ENCODE measurements around the gene TMEM132A. TPM values are rescaled to one million over a fixed set of nuclear protein-coding genes. Genes with fewer than 3 reads are reported as not detected.
A peak's percentile ranks its signal among the peaks of the same experiment; 100 is the strongest.

TMEM132A gene
- total and polyA plus RNA-seq, 10 of the 15 experiments (the other 5 are each of a cell fraction or from before 2014, with no cell fraction given), result 0.16 to 25.0 (median 4.3) TPM

GRCh38 chr11:60905047-60905446, 19.2 kb upstream of the TMEM132A start:
- no peak for TF ChIP-seq TCF7 (IDR thresholded peaks at IDR 0.05; ENCODE audit: borderline replicate concordance)
- no peak for TF ChIP-seq RAD51 (IDR thresholded peaks at IDR 0.05)
- TF ChIP-seq IKZF2 (IDR thresholded peaks at IDR 0.05), result 0 out of 4 replicates have a peak, but pooled peaks of 1 of the 2 experiments have one; percentile 14
- 0 out of 2 replicates have a peak, but pooled peaks have one; percentile 16 for TF ChIP-seq MXI1 (IDR thresholded peaks at IDR 0.05; ENCODE audit: low read depth, low read length)
- peaks cover 8% of the 10 kb centered on the region for H3K9me3 ChIP-seq (replicated peaks; ENCODE audit: control insufficient read depth, insufficient read depth, low read length)
- ATAC-seq (no peak), FAIRE-seq (peak; percentile 72), DNase-seq (ENCODE audit: low read depth, low spot score) (no peak)
- 50% methylated on average over 6 of the region's 6 CpGs for WGBS (ENCODE audit: insufficient coverage, insufficient replicate concordance, low lambda C conversion rate, missing lambda C conversion rate)
- in situ Hi-C loops (cut with MboI), result no loop called here
- intact Hi-C loops (cut with micrococcal nuclease; ENCODE audit: unreplicated experiment), result loop anchor here (5.0 kb wide), 1 partner anchor 143 kb away; no protein-coding TSS in a partner anchor
- H4K20me1 ChIP-seq (ENCODE audit: control insufficient read depth, insufficient read depth), result peaks cover 8% of the 10 kb centered on the region
- H3K27ac ChIP-seq (ENCODE audit: control insufficient read depth, insufficient read depth), result peak overlapping the region; percentile 89
- peak overlapping the region; percentile 100 for H3K4me2 ChIP-seq (ENCODE audit: control insufficient read depth, insufficient read depth)
- ChIA-PET RAD21 (ENCODE audit: unreplicated experiment) (interaction anchor here (1.0 to 3.8 kb wide), 6 partner anchors 9 to 142 kb away, joined by 3 to 18 read pairs (median 6); partner anchors contain the start of gene TMEM109), SMC1A (ENCODE audit: uncharacterized antibody, unreplicated experiment) (interaction anchor here (0.6 to 8.0 kb wide), 10 partner anchors 9 to 282 kb away, joined by 3 to 57 read pairs (median 3); partner anchors contain the start of gene TMEM109), CTCF (interaction anchor here (0.7 to 11.5 kb wide), 17 partner anchors 8 to 480 kb away, joined by 3 to 135 read pairs (median 4); partner anchors contain the start of gene TMEM109), POLR2A (interaction anchor here (0.9 to 1.8 kb wide), 5 partner anchors 9 to 165 kb away, joined by 3 to 10 read pairs (median 5); partner anchors contain the start of gene TMEM109)
- H3K27me3 ChIP-seq (replicated peaks in 1 of 2; ENCODE audit: control insufficient read depth in 2 of 2, insufficient read depth in 2 of 2, low read length in 1 of 2), result no peaks in the 10 kb centered on the region
- H2AFZ ChIP-seq (ENCODE audit: control insufficient read depth, low read depth, low read length), result no peak overlapping the region
- peak overlapping the region; percentile 86 for H3K4me3 ChIP-seq
- BruUV-seq (replicated peaks), result TSS peak; percentile 65
- H3K79me2 ChIP-seq (ENCODE audit: control insufficient read depth, insufficient read depth, low read length), result peaks cover 34% of the 10 kb centered on the region
- H3K9ac ChIP-seq (ENCODE audit: control insufficient read depth, insufficient read depth, low read length), result peak overlapping the region; percentile 93
- peaks cover 15 to 21% of the 10 kb centered on the region in 2 experiments; a peak in 3 of 4 replicates for H3K36me3 ChIP-seq (ENCODE audit: control insufficient read depth in 2 of 2, insufficient read depth in 2 of 2, low read length in 1 of 2)
- peaks cover 26% of the 10 kb centered on the region for H3K4me1 ChIP-seq (ENCODE audit: control insufficient read depth, insufficient read depth, low read length)

DNA sequence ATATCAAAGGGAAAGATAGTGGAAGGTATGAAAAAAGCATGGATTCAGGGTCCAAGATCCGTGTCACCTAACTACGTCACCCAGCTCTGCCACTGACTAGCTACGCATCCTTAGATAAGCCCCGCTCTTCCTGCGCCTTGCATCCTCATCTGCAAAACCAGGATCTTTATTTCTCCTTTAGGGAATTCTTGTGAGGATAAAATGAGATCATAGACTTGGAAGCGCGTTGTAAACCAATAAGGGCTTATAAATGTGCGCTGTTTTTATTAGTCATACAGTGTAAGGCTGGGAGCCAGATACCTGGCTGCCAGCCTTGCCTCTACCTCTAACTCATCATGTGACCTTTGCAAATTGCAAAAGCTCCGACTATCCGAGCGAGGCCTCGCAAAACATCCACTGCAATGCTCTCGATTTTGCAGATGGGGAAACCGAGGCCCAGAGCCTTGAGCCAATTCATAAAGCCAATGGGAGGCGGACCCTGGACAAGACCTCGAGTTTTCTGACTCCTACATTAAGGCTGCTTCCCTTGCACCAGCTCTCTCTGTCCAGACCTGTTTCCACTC, 18.6 kb upstream of the TMEM132A start:
- ATAC-seq (no peak), FAIRE-seq (no peak), DNase-seq (ENCODE audit: low read depth, low spot score) (no peak)
- Histone ChIP-seq H3K27me3 (replicated peaks in 1 of 2; ENCODE audit: control insufficient read depth in 2 of 2, insufficient read depth in 2 of 2, low read length in 1 of 2) (no peaks in the 10 kb centered on the region), H4K20me1 (ENCODE audit: control insufficient read depth, insufficient read depth) (peaks cover 8% of the 10 kb centered on the region), H3K9ac (ENCODE audit: control insufficient read depth, insufficient read depth, low read length) (peak overlapping the region; percentile 93), H3K4me2 (ENCODE audit: control insufficient read depth, insufficient read depth) (peak overlapping the region; percentile 100), H2AFZ (ENCODE audit: control insufficient read depth, low read depth, low read length) (no peak overlapping the region; the same call in 1 of the 2 replicates), H3K4me1 (ENCODE audit: control insufficient read depth, insufficient read depth, low read length) (peaks cover 29% of the 10 kb centered on the region), H3K27ac (ENCODE audit: control insufficient read depth, insufficient read depth) (peak overlapping the region; percentile 89), H3K9me3 (replicated peaks; ENCODE audit: control insufficient read depth, insufficient read depth, low read length) (peaks cover 8% of the 10 kb centered on the region), H3K4me3 (peak overlapping the region; percentile 86), H3K36me3 (ENCODE audit: control insufficient read depth in 2 of 2, insufficient read depth in 2 of 2, low read length in 1 of 2) (peaks cover 14 to 16% of the 10 kb centered on the region in 2 experiments; a peak in 3 of 4 replicates), H3K79me2 (ENCODE audit: control insufficient read depth, insufficient read depth, low read length) (peaks cover 34% of the 10 kb centered on the region)
- ChIA-PET RAD21 (ENCODE audit: unreplicated experiment) (interaction anchor here (1.0 to 3.8 kb wide), 6 partner anchors 8 to 142 kb away, joined by 3 to 18 read pairs (median 6); partner anchors contain the start of gene TMEM109), SMC1A (ENCODE audit: uncharacterized antibody, unreplicated experiment) (interaction anchor here (0.8 to 8.0 kb wide), 10 partner anchors 10 to 282 kb away, joined by 3 to 57 read pairs (median 3); no protein-coding TSS in a partner anchor), POLR2A (interaction anchor here (0.6 to 1.8 kb wide), 6 partner anchors 8 to 355 kb away, joined by 4 to 10 read pairs (median 4); partner anchors contain the start of gene TMEM109), CTCF (interaction anchor here (0.7 to 11.5 kb wide), 14 partner anchors 8 to 479 kb away, joined by 3 to 135 read pairs (median 8); partner anchors contain the start of gene TMEM109)
- no TSS peak for BruUV-seq (replicated peaks)
- WGBS (ENCODE audit: insufficient coverage, insufficient replicate concordance, low lambda C conversion rate, missing lambda C conversion rate), result under 1% methylated on average over 16 of the region's 16 CpGs
- in situ Hi-C loops (cut with MboI) (no loop called here), intact Hi-C loops (cut with micrococcal nuclease; ENCODE audit: unreplicated experiment) (loop anchor here (2.0 to 5.0 kb wide), 2 partner anchors 143 to 255 kb away; partner anchors contain the start of gene VPS37C)
- TF ChIP-seq IKZF2 (IDR thresholded peaks at IDR 0.05) (no peak), TARDBP (IDR thresholded peaks at IDR 0.05; ENCODE audit: borderline replicate concordance) (no peak), SRF (IDR thresholded peaks at IDR 0.05; ENCODE audit: low read depth in 2 of 2, low read length in 2 of 2) (no peak), E4F1 (IDR thresholded peaks at IDR 0.05; ENCODE audit: borderline replicate concordance, partially characterized antibody) (no peak), IKZF1 (conservative IDR thresholded peaks at IDR 0.05) (no peak), RB1 (IDR thresholded peaks at IDR 0.05; ENCODE audit: borderline replicate concordance) (no peak), SMAD1 (IDR thresholded peaks at IDR 0.05; ENCODE audit: low read depth, partially characterized antibody) (no peak)
- TF ChIP-seq, protein P1, sequence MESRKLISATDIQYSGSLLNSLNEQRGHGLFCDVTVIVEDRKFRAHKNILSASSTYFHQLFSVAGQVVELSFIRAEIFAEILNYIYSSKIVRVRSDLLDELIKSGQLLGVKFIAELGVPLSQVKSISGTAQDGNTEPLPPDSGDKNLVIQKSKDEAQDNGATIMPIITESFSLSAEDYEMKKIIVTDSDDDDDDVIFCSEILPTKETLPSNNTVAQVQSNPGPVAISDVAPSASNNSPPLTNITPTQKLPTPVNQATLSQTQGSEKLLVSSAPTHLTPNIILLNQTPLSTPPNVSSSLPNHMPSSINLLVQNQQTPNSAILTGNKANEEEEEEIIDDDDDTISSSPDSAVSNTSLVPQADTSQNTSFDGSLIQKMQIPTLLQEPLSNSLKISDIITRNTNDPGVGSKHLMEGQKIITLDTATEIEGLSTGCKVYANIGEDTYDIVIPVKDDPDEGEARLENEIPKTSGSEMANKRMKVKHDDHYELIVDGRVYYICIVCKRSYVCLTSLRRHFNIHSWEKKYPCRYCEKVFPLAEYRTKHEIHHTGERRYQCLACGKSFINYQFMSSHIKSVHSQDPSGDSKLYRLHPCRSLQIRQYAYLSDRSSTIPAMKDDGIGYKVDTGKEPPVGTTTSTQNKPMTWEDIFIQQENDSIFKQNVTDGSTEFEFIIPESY (IDR thresholded peaks at IDR 0.05), result no peak
